ENCODE results near the gene RAPGEF1. TPM values are rescaled to one million over a fixed set of nuclear protein-coding genes. Genes with fewer than 3 reads are reported as not detected.

The RAPGEF1 gene
- total and polyA plus RNA-seq, 2 donors (not counting 1 experiment from before 2014, with no cell fraction given), result 33.3 to 42.8 TPM

DNA sequence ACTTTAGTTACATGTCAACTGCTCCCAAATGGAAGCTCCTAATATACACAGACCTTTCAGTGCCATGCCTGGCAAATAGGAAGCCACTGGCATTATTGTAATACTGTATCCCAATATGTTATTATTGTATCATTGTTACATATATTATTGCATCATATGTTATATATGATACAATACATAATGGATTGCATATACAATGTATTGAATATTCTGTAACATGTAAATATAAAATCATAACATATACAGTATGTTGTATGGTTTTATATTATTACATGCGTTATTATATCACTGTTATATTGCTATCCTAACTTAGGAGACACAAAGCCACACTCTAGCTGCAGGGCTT lies 38.5 kb downstream of the RAPGEF1 start:
- Histone ChIP-seq H3K9ac (ENCODE audit: insufficient read depth, low read length) (no peak overlapping the region), H3K27me3 (ENCODE audit: control insufficient read depth, insufficient read depth, low read length) (no peaks in the 10 kb centered on the region), H3K27ac (ENCODE audit: insufficient read depth, low read length) (no peak overlapping the region), H2AFZ (ENCODE audit: low read length) (no peak overlapping the region), H4K20me1 (ENCODE audit: control insufficient read depth, extremely low read depth, insufficient read depth, low read length) (no peaks in the 10 kb centered on the region), H3K4me3 (replicated peaks in 1 of 4; ENCODE audit: control extremely low read depth in 1 of 4, insufficient read depth in 1 of 4, low read depth in 3 of 4, low read length in 4 of 4) (no peak overlapping the region), H3K9me3 (ENCODE audit: control insufficient read depth, insufficient read depth, low read depth, low read length) (no peaks in the 10 kb centered on the region), H3K79me2 (ENCODE audit: control insufficient read depth, insufficient read depth, low read length) (peaks cover 23% of the 10 kb centered on the region), H3K4me2 (ENCODE audit: extremely low read depth, insufficient read depth, low read length) (no peak overlapping the region), H3K36me3 (ENCODE audit: control insufficient read depth, insufficient read depth, low read length) (no peaks in the 10 kb centered on the region), H3K4me1 (ENCODE audit: control insufficient read depth, extremely low read depth, insufficient read depth, low read length) (peaks cover 14% of the 10 kb centered on the region)
- TF ChIP-seq, protein P1, sequence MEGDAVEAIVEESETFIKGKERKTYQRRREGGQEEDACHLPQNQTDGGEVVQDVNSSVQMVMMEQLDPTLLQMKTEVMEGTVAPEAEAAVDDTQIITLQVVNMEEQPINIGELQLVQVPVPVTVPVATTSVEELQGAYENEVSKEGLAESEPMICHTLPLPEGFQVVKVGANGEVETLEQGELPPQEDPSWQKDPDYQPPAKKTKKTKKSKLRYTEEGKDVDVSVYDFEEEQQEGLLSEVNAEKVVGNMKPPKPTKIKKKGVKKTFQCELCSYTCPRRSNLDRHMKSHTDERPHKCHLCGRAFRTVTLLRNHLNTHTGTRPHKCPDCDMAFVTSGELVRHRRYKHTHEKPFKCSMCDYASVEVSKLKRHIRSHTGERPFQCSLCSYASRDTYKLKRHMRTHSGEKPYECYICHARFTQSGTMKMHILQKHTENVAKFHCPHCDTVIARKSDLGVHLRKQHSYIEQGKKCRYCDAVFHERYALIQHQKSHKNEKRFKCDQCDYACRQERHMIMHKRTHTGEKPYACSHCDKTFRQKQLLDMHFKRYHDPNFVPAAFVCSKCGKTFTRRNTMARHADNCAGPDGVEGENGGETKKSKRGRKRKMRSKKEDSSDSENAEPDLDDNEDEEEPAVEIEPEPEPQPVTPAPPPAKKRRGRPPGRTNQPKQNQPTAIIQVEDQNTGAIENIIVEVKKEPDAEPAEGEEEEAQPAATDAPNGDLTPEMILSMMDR (conservative IDR thresholded peaks at IDR 0.05 in 1 of 2, IDR thresholded peaks at IDR 0.05 in 1 of 2; ENCODE audit: low read depth in 1 of 2, low read length in 2 of 2), result no peak
- no peak for TF ChIP-seq EZH2 (IDR thresholded peaks at IDR 0.05; ENCODE audit: low read length, missing control alignments)
- DNase-seq (ENCODE audit: low read depth in 2 of 2), result no peak

DNA sequence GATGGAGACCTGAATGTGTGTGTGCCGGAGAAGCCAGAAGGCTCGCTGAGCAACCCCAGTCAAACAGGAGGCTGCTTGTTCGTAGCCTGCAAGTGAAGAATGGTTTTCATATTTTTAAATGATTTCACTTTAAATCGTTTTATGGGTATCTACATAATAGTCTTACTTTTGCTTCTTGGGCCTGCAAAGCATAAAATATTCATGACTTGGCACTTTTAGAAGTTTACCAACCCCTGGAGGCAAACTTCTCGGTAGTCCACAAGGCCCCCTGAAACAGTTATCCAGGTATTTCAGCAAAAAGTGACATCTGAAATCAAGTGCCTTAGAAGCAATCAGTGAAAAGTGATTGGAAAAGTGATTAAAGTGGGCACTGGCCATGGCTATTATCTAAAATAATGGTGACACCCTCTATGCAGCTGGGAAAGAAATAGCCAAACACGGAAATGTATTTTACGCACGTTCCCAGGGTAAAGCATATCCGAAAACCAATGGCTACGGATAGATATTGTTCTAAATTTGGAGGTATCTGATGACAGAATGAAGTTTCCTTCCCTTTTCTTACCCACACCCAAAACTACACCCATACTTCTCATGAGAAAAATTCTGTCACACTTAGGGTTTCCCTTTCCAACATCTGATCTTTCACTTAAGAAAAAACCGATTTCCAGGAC lies 39.0 kb downstream of the RAPGEF1 start:
- H3K79me2 ChIP-seq (ENCODE audit: control insufficient read depth, insufficient read depth, low read length), result peaks cover 22% of the 10 kb centered on the region

DNA sequence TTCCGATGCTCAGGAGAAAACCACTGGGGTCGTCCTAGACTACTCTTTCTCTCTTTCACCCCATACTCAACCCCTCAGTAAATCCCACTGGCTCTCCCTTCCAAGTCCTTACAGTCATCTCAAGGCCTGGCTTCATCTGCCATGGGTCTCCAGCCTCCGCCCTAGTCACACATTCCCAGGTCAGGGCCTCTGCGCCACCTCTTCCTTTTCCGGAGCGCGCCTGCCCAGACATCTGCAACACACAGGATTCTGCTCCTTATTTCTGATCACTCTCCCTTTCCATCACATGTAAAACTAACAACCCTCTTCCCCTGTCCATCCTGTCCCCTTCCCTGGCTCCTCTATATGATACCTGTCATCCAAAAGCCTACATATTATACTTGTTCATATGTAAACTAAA lies 39.8 kb downstream of the RAPGEF1 start:
- no peak overlapping the region for H3K27ac ChIP-seq (ENCODE audit: insufficient read depth, low read length)
- H4K20me1 ChIP-seq (ENCODE audit: control insufficient read depth, extremely low read depth, insufficient read depth, low read length), result no peaks in the 10 kb centered on the region
- peaks cover 25% of the 10 kb centered on the region for H3K79me2 ChIP-seq (ENCODE audit: control insufficient read depth, insufficient read depth, low read length)
- no peaks in the 10 kb centered on the region for H3K27me3 ChIP-seq (ENCODE audit: control insufficient read depth, insufficient read depth, low read length)
- H3K36me3 ChIP-seq (ENCODE audit: control insufficient read depth, insufficient read depth, low read length), result no peaks in the 10 kb centered on the region
- no peak overlapping the region for H2AFZ ChIP-seq (ENCODE audit: low read length)
- peaks cover 11% of the 10 kb centered on the region for H3K4me1 ChIP-seq (ENCODE audit: control insufficient read depth, extremely low read depth, insufficient read depth, low read length)
- no peak overlapping the region for H3K9ac ChIP-seq (ENCODE audit: insufficient read depth, low read length)
- no peak overlapping the region for H3K4me2 ChIP-seq (ENCODE audit: extremely low read depth, insufficient read depth, low read length)
- DNase-seq (ENCODE audit: low read depth in 2 of 2), result no peak
- TF ChIP-seq, protein P1 (conservative IDR thresholded peaks at IDR 0.05 in 1 of 2, IDR thresholded peaks at IDR 0.05 in 1 of 2; ENCODE audit: low read depth in 1 of 2, low read length in 2 of 2), result no peak
- no peaks in the 10 kb centered on the region for H3K9me3 ChIP-seq (ENCODE audit: control insufficient read depth, insufficient read depth, low read depth, low read length)
- H3K4me3 ChIP-seq (replicated peaks in 1 of 4; ENCODE audit: control extremely low read depth in 1 of 4, insufficient read depth in 1 of 4, low read depth in 3 of 4, low read length in 4 of 4), result no peak overlapping the region

More for the DNA sequence above, 39.0 kb downstream of the RAPGEF1 start:
- no peak for DNase-seq (ENCODE audit: low read depth in 2 of 2)
- H3K36me3 ChIP-seq (ENCODE audit: control insufficient read depth, insufficient read depth, low read length), result no peaks in the 10 kb centered on the region
- TF ChIP-seq EZH2 (IDR thresholded peaks at IDR 0.05; ENCODE audit: low read length, missing control alignments), result no peak
- TF ChIP-seq, protein P1 (conservative IDR thresholded peaks at IDR 0.05 in 1 of 2, IDR thresholded peaks at IDR 0.05 in 1 of 2; ENCODE audit: low read depth in 1 of 2, low read length in 2 of 2), result no peak
- peaks cover 14% of the 10 kb centered on the region for H3K4me1 ChIP-seq (ENCODE audit: control insufficient read depth, extremely low read depth, insufficient read depth, low read length)
- H3K9ac ChIP-seq (ENCODE audit: insufficient read depth, low read length), result no peak overlapping the region
- H3K4me2 ChIP-seq (ENCODE audit: extremely low read depth, insufficient read depth, low read length), result no peak overlapping the region
- H3K4me3 ChIP-seq (replicated peaks in 1 of 4; ENCODE audit: control extremely low read depth in 1 of 4, insufficient read depth in 1 of 4, low read depth in 3 of 4, low read length in 4 of 4), result no peak overlapping the region
- no peaks in the 10 kb centered on the region for H3K27me3 ChIP-seq (ENCODE audit: control insufficient read depth, insufficient read depth, low read length)
- H2AFZ ChIP-seq (ENCODE audit: low read length), result no peak overlapping the region
- H3K9me3 ChIP-seq (ENCODE audit: control insufficient read depth, insufficient read depth, low read depth, low read length), result no peaks in the 10 kb centered on the region
- no peak overlapping the region for H3K27ac ChIP-seq (ENCODE audit: insufficient read depth, low read length)
- no peaks in the 10 kb centered on the region for H4K20me1 ChIP-seq (ENCODE audit: control insufficient read depth, extremely low read depth, insufficient read depth, low read length)

Measured in fibroblast of lung (primary cell).